HepG2 (cell line): ENCODE results near the gene ZFP62. TPM values are rescaled to one million over a fixed set of nuclear protein-coding genes. Genes with fewer than 3 reads are reported as not detected.

Source experiments
- polyA plus RNA-seq, 8 experiments: library from polyadenylated mRNA; depleted of rRNA in 3 of 8; stranded (reverse) in 7 of 8; unstranded in 1 of 8; fragments of >200 nt; fragmentation: Illumina TruSeq in 4 of 8; extraction: Trizol in 4 of 8; gene quantifications; 2 replicates each; pipeline versions ENCODE4 v1.2.1 to v1.2.3, GENCODE V29; 2011 to 2016; ENCODE audit warnings: low read depth in 4 of 8, missing spikeins in 1 of 8, mixed read lengths in 1 of 8; ENCODE audit not compliant: insufficient read depth in 1 of 8
- small RNA-seq, 3 experiments: library from RNA; depleted of rRNA; stranded (forward); fragments of <200 nt; gene quantifications; one replicate each; pipeline ENCODE3, GENCODE V24; 2012; ENCODE audit warnings: low read depth in 2 of 3, low replicate concordance in 1 of 3; ENCODE audit not compliant: insufficient read length in 3 of 3, insufficient read depth in 2 of 3
- total RNA-seq, 5 experiments: library from RNA; depleted of rRNA; stranded (reverse); fragments of >200 nt; fragmentation: Illumina TruSeq; extraction: Trizol; gene quantifications; 2 replicates each; pipeline ENCODE4 v1.2.3, GENCODE V29; 2016; ENCODE audit warnings: low read depth in 1 of 5

ZFP62 gene
- total and polyA plus RNA-seq, 2 of the 13 experiments (the other 11 are each of a cell fraction or from before 2014, with no cell fraction given): 8.2 to 19.4 TPM

Small RNA genes lying within 50 kb of the gene (small RNA-seq; reads per million reads assigned to genes)
- 0 reads per million in 3 experiments for gene RF00019

Other genes with a start within 250 kb of the ZFP62 start
- gene FLT4, start 211.7 kb downstream of the ZFP62 start, total RNA-seq (2016; rRNA removed; fragmentation: Illumina TruSeq; extraction: Trizol): not detected in 2 replicates
- not detected in 2 replicates for gene FLT4, start 211.7 kb downstream of the ZFP62 start, polyA plus RNA-seq (2011; rRNA removed)
- not detected in 2 replicates for gene OR2Y1, start 121.2 kb downstream of the ZFP62 start, total RNA-seq (2016; rRNA removed; fragmentation: Illumina TruSeq; extraction: Trizol)
- not detected in 2 replicates for gene OR2Y1, start 121.2 kb downstream of the ZFP62 start, polyA plus RNA-seq (2011; rRNA removed)
- gene MGAT1, start 58.5 kb downstream of the ZFP62 start, total RNA-seq (2016; rRNA removed; fragmentation: Illumina TruSeq; extraction: Trizol): 26.7 and 50.1 TPM in 2 replicates
- 55.3 and 72.5 TPM in 2 replicates for gene MGAT1, start 58.5 kb downstream of the ZFP62 start, polyA plus RNA-seq (2011; rRNA removed)
- gene BTNL8, start 37.9 kb upstream of the ZFP62 start, total RNA-seq (2016; rRNA removed; fragmentation: Illumina TruSeq; extraction: Trizol): not detected in 2 replicates
- not detected in 2 replicates for gene BTNL8, start 37.9 kb upstream of the ZFP62 start, polyA plus RNA-seq (2011; rRNA removed)
- not detected in 2 replicates for gene BTNL3, start 127.6 kb upstream of the ZFP62 start, total RNA-seq (2016; rRNA removed; fragmentation: Illumina TruSeq; extraction: Trizol)
- gene BTNL3, start 127.6 kb upstream of the ZFP62 start, polyA plus RNA-seq (2011; rRNA removed): not detected in 2 replicates
- gene BTNL9, start 179.0 kb upstream of the ZFP62 start, total RNA-seq (2016; rRNA removed; fragmentation: Illumina TruSeq; extraction: Trizol): 0.13 TPM in 1 of 2 replicates, not detected in the other
- not detected in 2 replicates for gene BTNL9, start 179.0 kb upstream of the ZFP62 start, polyA plus RNA-seq (2011; rRNA removed)